ENCODE measurements around the gene SYNJ2. TPM values are rescaled to one million over a fixed set of nuclear protein-coding genes. Genes with fewer than 3 reads are reported as not detected.
A peak's percentile ranks its signal among the peaks of the same experiment; 100 is the strongest.
"Not testable (repeated sequence)": the region's sequence is repeated elsewhere in the genome, so short reads cannot be mapped to it uniquely, and the experiment has no call there.

The SYNJ2 gene
- total and polyA plus RNA-seq, 7 experiments from 2014 or later = 12.0 to 36.6 (median 22.5) TPM

DNA sequence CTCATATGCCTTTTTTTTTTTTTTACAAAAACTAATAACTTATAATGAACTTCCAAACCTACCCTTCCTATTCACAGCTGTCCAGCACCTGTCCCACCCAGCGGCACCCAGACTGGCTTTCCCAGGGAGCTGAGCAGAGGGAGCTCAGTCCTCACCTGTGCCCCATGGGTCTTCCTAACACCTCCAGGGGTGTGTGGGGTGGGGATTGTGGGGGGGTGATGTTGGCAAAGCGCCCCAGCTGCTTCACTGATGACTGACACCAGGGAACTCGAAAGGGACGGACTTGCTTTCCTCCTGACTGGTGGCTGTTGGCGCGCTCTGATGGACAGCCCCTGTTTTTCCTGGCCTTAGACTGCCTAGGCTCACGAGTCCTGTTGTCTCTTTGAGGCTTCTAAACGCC is 14.2 kb upstream of the SYNJ2 start:
- ChIA-PET CTCF (interaction anchor here (0.6 kb wide), 1 partner anchor 591 kb away, joined by 3 read pairs; no protein-coding TSS in a partner anchor), POLR2A (interaction anchor here (0.6 kb wide), 1 partner anchor 41 kb away, joined by 3 read pairs; no protein-coding TSS in a partner anchor)
- Mint-ChIP-seq H3K27ac (no peak overlapping the region), H3K4me1 (peaks cover 6 to 21% (median 16%) of the 10 kb centered on the region in 7 donors), H3K9me3 (peaks cover 0 to 3% (median 0%) of the 10 kb centered on the region in 11 donors), H3K36me3 (peaks cover 0 to 17% (median 0%) of the 10 kb centered on the region in 5 donors), H3K27me3 (peaks cover 0 to 14% (median 0%) of the 10 kb centered on the region in 5 donors), H3K4me3 (no peak overlapping the region)
- H3K36me3 ChIP-seq (ENCODE audit: control insufficient read depth in 2 of 3, insufficient read depth in 3 of 3, low read length in 3 of 3) = no peaks in the 10 kb centered on the region
- H3K27ac ChIP-seq (ENCODE audit: low read depth, low read length) = no peak overlapping the region
- H3K27me3 ChIP-seq (ENCODE audit: control insufficient read depth in 2 of 2, insufficient read depth in 2 of 2, low read length in 2 of 2) = no peaks in the 10 kb centered on the region
- intact Hi-C loops (cut with micrococcal nuclease) = no loop called here
- peaks cover 0 to 6% of the 10 kb centered on the region in 2 donors for H3K4me1 ChIP-seq (ENCODE audit: control insufficient read depth in 2 of 2, insufficient read depth in 2 of 2, low read length in 2 of 2)
- H3K9me3 ChIP-seq (ENCODE audit: control insufficient read depth in 2 of 3, low read length in 3 of 3) = no peaks in the 10 kb centered on the region
- ATAC-seq (no peak), DNase-seq (no peak)
- no peak overlapping the region for H3K4me3 ChIP-seq (ENCODE audit: low read length)

DNA sequence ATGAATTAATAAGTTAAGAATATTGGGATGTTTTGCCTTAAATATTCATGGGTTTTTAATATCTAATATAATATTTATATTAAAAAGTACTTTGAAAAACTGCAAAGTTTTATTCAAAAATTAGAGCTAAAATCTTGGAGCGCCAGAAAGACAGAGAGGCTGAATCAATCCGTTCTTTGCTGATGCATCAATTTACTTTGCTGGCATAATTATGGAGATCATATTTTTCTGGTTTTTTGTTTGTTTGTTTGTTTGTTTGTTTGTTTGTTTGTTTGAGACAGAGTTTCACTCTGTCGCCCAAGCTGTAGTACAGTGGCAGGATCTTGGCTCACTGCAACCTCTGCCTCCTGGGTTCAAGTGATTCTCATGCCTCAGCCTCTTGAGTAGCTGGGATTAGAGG is 9.5 kb upstream of the SYNJ2 start:
- POLR2A ChIA-PET; H3K27ac ChIP-seq (ENCODE audit: low read depth, low read length); CTCF ChIA-PET: not testable (repeated sequence)

DNA sequence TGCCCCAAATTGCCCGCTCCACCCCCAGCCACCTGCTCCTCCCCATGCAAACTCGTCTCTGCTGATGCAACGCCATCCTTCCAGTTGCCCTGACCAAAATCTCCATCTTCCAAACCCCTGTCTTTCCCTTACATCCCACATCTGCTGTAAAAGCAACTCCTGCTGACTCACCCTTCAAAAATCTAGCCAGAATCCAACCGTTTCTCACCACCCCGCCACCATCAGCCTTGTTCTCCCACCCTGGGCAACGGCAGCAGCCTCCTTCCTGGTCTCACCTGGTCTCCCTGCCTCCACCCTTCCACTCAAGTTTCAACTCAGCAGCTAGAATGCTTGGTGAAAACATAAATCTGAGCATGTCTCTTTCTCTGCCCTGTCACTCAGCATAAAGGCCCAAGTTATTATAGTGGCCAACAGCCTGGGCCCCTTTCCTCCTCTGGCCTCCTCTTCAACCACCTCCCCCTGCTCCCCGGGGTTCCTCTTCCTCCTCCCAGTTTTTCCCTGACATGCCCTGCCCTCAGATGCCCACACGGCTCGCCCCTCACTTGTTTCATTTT is 7.2 kb upstream of the SYNJ2 start:
- Histone ChIP-seq H3K27ac (ENCODE audit: low read depth, low read length) (no peak overlapping the region), H3K9me3 (ENCODE audit: control insufficient read depth in 2 of 3, low read length in 3 of 3) (no peaks in the 10 kb centered on the region), H3K4me1 (ENCODE audit: control insufficient read depth in 2 of 2, insufficient read depth in 2 of 2, low read length in 2 of 2) (peaks cover 0 to 2% of the 10 kb centered on the region in 2 donors), H3K36me3 (ENCODE audit: control insufficient read depth in 2 of 3, insufficient read depth in 3 of 3, low read length in 3 of 3) (no peaks in the 10 kb centered on the region), H3K27me3 (ENCODE audit: control insufficient read depth in 2 of 2, insufficient read depth in 2 of 2, low read length in 2 of 2) (no peaks in the 10 kb centered on the region), H3K4me3 (ENCODE audit: low read length) (no peak overlapping the region)
- no peak for ATAC-seq
- POLR2A ChIA-PET = no interaction called here
- H3K9me3 Mint-ChIP-seq = no peaks in the 10 kb centered on the region
- H3K27ac Mint-ChIP-seq = peak overlapping the region in 1 of 9 donors; percentile 62
- no peak for DNase-seq
- H3K4me3 Mint-ChIP-seq = no peak overlapping the region
- CTCF ChIA-PET = no interaction called here
- H3K4me1 Mint-ChIP-seq = peaks cover 3 to 14% (median 6%) of the 10 kb centered on the region in 7 donors
- intact Hi-C loops (cut with micrococcal nuclease) = no loop called here
- peaks cover 0 to 14% (median 0%) of the 10 kb centered on the region in 5 donors for H3K27me3 Mint-ChIP-seq
- H3K36me3 Mint-ChIP-seq = no peaks in the 10 kb centered on the region

More for the DNA sequence above, 9.5 kb upstream of the SYNJ2 start:
- H3K9me3 Mint-ChIP-seq; H3K9me3 ChIP-seq (ENCODE audit: control insufficient read depth in 2 of 3, low read length in 3 of 3); H3K27ac Mint-ChIP-seq; H3K36me3 ChIP-seq (ENCODE audit: control insufficient read depth in 2 of 3, insufficient read depth in 3 of 3, low read length in 3 of 3); intact Hi-C loops (cut with micrococcal nuclease); ATAC-seq; H3K4me1 Mint-ChIP-seq; DNase-seq; H3K4me1 ChIP-seq (ENCODE audit: control insufficient read depth in 2 of 2, insufficient read depth in 2 of 2, low read length in 2 of 2); H3K4me3 Mint-ChIP-seq; H3K4me3 ChIP-seq (ENCODE audit: low read length); H3K27me3 ChIP-seq (ENCODE audit: control insufficient read depth in 2 of 2, insufficient read depth in 2 of 2, low read length in 2 of 2); H3K36me3 Mint-ChIP-seq: not testable (repeated sequence)
- H3K27me3 Mint-ChIP-seq = peaks cover 0 to 16% (median 0%) of the 10 kb centered on the region in 5 donors

- Histone ChIP-seq H3K36me3 (ENCODE audit: control insufficient read depth in 2 of 3, insufficient read depth in 3 of 3, low read length in 3 of 3) (no peaks in the 10 kb centered on the region), H3K9me3 (ENCODE audit: control insufficient read depth in 2 of 3, low read length in 3 of 3) (no peaks in the 10 kb centered on the region), H3K4me3 (ENCODE audit: low read length) (no peak overlapping the region), H3K27ac (ENCODE audit: low read depth, low read length) (no peak overlapping the region), H3K27me3 (ENCODE audit: control insufficient read depth in 2 of 2, insufficient read depth in 2 of 2, low read length in 2 of 2) (no peaks in the 10 kb centered on the region), H3K4me1 (ENCODE audit: control insufficient read depth in 2 of 2, insufficient read depth in 2 of 2, low read length in 2 of 2) (peaks cover 0 to 7% of the 10 kb centered on the region in 2 donors)
- POLR2A ChIA-PET = no interaction called here
- Mint-ChIP-seq H3K9me3 (no peaks in the 10 kb centered on the region), H3K27ac (peak overlapping the region in 2 of 9 donors; percentile 62 to 66), H3K4me1 (peaks cover 8 to 19% (median 12%) of the 10 kb centered on the region in 7 donors), H3K36me3 (no peaks in the 10 kb centered on the region), H3K4me3 (no peak overlapping the region), H3K27me3 (peaks cover 0 to 14% (median 0%) of the 10 kb centered on the region in 5 donors)
- intact Hi-C loops (cut with micrococcal nuclease) = no loop called here
- ATAC-seq (no peak), DNase-seq (no peak)
- CTCF ChIA-PET = no interaction called here
Measured at GRCh38 chr6:157974967-157975366, 6.7 kb upstream of the SYNJ2 start.

- no peaks in the 10 kb centered on the region for H3K27me3 ChIP-seq (ENCODE audit: control insufficient read depth in 2 of 2, insufficient read depth in 2 of 2, low read length in 2 of 2)
- no peaks in the 10 kb centered on the region for H3K9me3 Mint-ChIP-seq
- no peaks in the 10 kb centered on the region for H3K9me3 ChIP-seq (ENCODE audit: control insufficient read depth in 2 of 3, low read length in 3 of 3)
- H3K27ac Mint-ChIP-seq = peak overlapping the region in 1 of 9 donors; percentile 66
- no peak overlapping the region for H3K27ac ChIP-seq (ENCODE audit: low read depth, low read length)
- no peaks in the 10 kb centered on the region for H3K36me3 Mint-ChIP-seq
- ATAC-seq (no peak), DNase-seq (no peak)
- ChIA-PET POLR2A (interaction anchor here (1.1 kb wide), 1 partner anchor 34 kb away, joined by 3 read pairs; no protein-coding TSS in a partner anchor), CTCF (interaction anchor here (1.6 kb wide), 1 partner anchor 51 kb away, joined by 3 read pairs; no protein-coding TSS in a partner anchor)
- no peak overlapping the region for H3K4me3 ChIP-seq (ENCODE audit: low read length)
- H3K27me3 Mint-ChIP-seq = peaks cover 0 to 14% (median 0%) of the 10 kb centered on the region in 5 donors
- no peaks in the 10 kb centered on the region for H3K36me3 ChIP-seq (ENCODE audit: control insufficient read depth in 2 of 3, insufficient read depth in 3 of 3, low read length in 3 of 3)
- H3K4me1 ChIP-seq (ENCODE audit: control insufficient read depth in 2 of 2, insufficient read depth in 2 of 2, low read length in 2 of 2) = peaks cover 0 to 7% of the 10 kb centered on the region in 2 donors
- H3K4me1 Mint-ChIP-seq = peaks cover 13 to 24% (median 17%) of the 10 kb centered on the region in 7 donors
- H3K4me3 Mint-ChIP-seq = no peak overlapping the region
- intact Hi-C loops (cut with micrococcal nuclease) = no loop called here
Measured at GRCh38 chr6:157975456-157975855, 6.2 kb upstream of the SYNJ2 start.

DNA sequence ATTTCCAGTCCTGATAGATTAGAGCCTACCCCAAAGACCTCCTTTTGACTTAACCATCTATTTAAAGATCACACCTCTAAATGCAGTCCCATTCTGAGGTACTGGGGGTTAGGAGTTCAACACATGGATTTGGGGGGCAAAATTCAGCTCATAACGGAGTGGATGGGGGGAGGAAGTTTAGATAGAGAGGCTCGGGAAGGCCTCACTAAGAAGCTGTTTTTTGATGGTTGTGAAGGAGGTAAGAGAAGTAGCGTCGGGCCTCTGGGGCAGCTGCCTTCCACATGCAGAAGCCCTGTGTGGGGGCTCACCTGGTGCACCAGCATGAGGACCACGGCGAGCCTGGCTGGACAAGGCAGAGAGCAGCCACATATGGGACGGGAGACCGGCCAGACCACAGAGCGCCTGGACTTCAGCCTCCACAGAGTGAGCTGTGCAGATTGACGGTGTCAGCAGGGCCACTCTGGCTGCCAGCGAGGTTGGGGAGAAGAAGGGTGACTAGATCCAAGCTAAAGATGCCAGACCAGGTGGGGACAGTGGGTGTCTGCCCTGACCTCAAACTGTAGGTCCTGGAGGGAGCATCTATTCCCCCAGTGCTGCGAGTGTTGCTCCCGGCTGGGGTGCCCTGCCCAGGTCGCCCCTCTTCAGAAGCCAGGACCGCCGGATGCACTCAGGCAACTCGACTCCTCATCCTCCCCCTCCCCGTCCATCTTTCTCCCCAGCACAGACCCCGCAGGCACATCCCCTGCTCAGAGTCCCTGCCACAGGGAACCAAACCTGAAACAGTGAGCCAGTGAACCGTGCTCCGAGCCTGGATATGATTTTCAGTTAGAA is 5.1 kb upstream of the SYNJ2 start:
- Mint-ChIP-seq H3K36me3 (no peaks in the 10 kb centered on the region), H3K27ac (no peak overlapping the region), H3K9me3 (no peaks in the 10 kb centered on the region), H3K27me3 (peaks cover 0 to 3% (median 0%) of the 10 kb centered on the region in 5 donors), H3K4me3 (no peak overlapping the region), H3K4me1 (peaks cover 16 to 30% (median 25%) of the 10 kb centered on the region in 7 donors)
- CTCF ChIA-PET = interaction anchor here (0.6 to 1.6 kb wide), 3 partner anchors 50 to 132 kb away, joined by 3 read pairs; no protein-coding TSS in a partner anchor
- H3K4me1 ChIP-seq (ENCODE audit: control insufficient read depth in 2 of 2, insufficient read depth in 2 of 2, low read length in 2 of 2) = peaks cover 4 to 11% of the 10 kb centered on the region in 2 donors
- H3K27ac ChIP-seq (ENCODE audit: low read depth, low read length) = no peak overlapping the region
- ATAC-seq (no peak), DNase-seq (no peak)
- no peaks in the 10 kb centered on the region for H3K27me3 ChIP-seq (ENCODE audit: control insufficient read depth in 2 of 2, insufficient read depth in 2 of 2, low read length in 2 of 2)
- H3K4me3 ChIP-seq (ENCODE audit: low read length) = no peak overlapping the region
- no peaks in the 10 kb centered on the region for H3K9me3 ChIP-seq (ENCODE audit: control insufficient read depth in 2 of 3, low read length in 3 of 3)
- H3K36me3 ChIP-seq (ENCODE audit: control insufficient read depth in 2 of 3, insufficient read depth in 3 of 3, low read length in 3 of 3) = no peaks in the 10 kb centered on the region
- POLR2A ChIA-PET = interaction anchor here (1.1 kb wide), 1 partner anchor 33 kb away, joined by 3 read pairs; no protein-coding TSS in a partner anchor
- intact Hi-C loops (cut with micrococcal nuclease) = no loop called here
